Mesenteric fat pad (tissue), 1 donor: Measurements from ENCODE around the gene LRRC56. TPM values are rescaled to one million over a fixed set of nuclear protein-coding genes. Genes with fewer than 3 reads are reported as not detected.
"Not testable (repeated sequence)": the region's sequence is repeated elsewhere in the genome, so short reads cannot be mapped to it uniquely, and the experiment has no call there.

ENCODE experiments used
- DNase-seq: peaks from one replicate; pipeline ENCODE4 v3.0.0-alpha.2; 2020; ENCODE audit warnings: low spot score
- total RNA-seq: library from RNA; stranded (reverse); fragmentation: NEBNext Ultra II Directional; extraction: Animal tissue kit (Norgen Biotek cat#: 25700); gene quantifications from one replicate; pipeline ENCODE4 v1.2.1, GENCODE V29; 2021
- donor health status: DM: yes; HTN: yes; CAD: no.

Gene LRRC56
- total RNA-seq, 1 donor from 2014 or later: 0.71 TPM

- DNase-seq: no peak
These were observed 35.9 kb downstream of the LRRC56 start for GRCh38 chr11:573146-573759.

DNA sequence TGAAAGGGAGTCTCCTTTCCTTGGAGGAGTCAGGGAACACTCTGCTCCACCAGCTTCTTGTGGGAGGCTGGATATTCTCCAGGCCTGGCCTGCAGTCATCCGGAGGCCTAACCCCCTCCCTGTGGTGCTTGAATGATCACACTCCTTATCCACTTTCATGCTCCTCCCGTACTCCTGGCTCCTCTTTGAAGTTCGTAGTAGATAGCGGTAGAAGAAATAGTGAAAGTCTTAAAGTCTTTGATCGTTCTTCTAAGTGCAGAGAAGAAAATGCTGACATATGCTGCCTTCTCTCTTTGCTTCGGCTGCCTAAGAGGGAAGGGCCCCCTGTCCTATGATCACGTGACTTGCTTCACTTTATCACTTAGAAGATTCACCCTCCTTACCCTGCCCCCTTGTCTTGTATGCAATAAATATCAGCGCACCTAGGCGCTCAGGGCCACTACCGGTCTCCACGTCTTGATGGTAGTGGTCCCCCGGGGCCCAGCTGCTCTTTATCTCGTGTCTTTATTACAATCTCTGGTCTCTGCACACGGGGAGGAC is 36.8 kb downstream of the LRRC56 start:
- not testable (repeated sequence) for DNase-seq

GRCh38 chr11:574632-575312 is 37.4 kb downstream of the LRRC56 start:
- DNase-seq: no peak

GRCh38 chr11:575313-575995 is 38.1 kb downstream of the LRRC56 start:
- no peak for DNase-seq

- peak; percentile 98 for DNase-seq
These were observed 38.9 kb downstream of the LRRC56 start, which contains the start of gene PHRF1 for GRCh38 chr11:575996-576768. PHRF1 (plus strand) TSS chr11:576470; CDS start chr11:581513, 5,043 bp downstream.

DNA sequence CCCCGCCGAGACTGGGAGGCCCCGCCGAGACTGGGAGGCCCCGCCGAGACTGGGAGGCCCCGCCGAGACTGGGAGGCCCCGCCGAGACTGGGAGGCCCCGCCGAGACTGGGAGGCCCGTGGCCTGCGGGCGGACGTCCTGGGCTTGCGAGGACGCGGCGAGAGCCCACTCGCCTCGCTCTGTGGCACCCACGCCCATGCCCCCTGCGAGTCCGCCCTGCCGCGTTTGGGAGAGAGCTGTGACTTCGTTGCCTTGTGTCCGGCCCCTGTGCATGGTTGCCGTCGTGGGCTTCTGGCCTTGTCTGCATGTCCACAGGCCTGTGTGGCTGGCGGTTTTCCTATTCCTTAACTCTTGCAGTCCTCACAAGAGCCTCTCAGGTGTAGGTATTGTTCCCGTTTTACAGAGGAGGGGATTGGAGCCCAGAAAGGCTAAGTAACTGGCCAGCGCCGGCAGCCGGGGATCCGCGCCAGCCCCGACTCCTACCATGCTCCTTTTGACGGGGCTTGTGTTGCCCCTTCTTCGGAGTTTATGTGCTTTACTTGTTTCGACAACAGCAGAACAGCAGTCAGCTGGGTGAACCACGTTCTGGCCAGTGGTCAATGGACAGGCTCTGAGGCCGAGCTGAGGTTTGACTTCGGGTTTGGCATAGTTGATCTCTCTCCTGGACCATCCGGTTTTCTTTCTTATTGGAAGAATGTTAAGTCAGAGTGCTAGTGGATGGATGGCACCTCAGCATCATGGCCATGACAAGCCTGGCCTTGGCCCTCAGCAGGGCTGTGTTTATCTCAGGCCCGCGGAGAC is 39.7 kb downstream of the LRRC56 start:
- DNase-seq: no peak

GRCh38 chr11:577611-577894 is 40.2 kb downstream of the LRRC56 start:
- no peak for DNase-seq

GRCh38 chr11:578276-579035 is 41.1 kb downstream of the LRRC56 start:
- no peak for DNase-seq

DNA sequence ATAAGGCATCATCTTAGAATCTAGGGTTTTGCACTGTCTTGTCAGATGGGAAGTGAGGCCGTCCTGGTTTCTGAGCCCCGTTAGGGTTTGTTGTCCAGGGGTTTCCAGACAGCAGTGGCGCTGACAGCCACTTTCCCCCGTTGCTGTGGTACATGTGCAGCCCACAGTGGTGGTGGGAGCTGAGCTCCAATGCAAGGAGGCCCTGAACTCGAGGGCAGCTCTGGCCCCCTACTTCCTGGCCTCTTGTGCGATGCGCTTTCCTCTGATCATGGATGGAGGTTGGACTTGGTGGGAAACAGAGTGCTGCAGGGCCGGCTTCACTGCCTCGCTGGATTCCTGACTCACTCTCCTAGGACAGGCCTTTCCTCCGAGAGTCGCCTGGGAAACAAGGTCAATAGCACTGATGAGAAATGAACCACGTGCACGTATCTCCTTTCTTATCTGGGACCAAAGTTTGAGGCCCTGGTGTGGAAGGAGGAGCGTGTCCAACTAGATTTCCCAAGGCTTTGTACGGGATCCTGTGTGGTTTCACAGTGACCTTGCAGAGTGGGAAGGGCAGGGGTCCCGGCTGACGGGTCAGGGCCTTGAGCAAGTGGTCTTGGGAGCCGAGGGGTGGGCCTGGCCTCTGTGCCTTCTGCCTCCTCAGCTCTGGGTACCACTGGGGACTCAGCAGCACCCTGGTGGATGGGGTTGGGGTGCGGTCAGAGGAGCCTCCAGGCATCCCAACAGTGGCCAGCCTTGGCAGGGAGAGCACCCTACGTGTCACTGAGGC is 42.7 kb downstream of the LRRC56 start:
- no peak for DNase-seq

- no peak for DNase-seq
These were observed 44.0 kb downstream of the LRRC56 start for GRCh38 chr11:581342-581741.

DNA sequence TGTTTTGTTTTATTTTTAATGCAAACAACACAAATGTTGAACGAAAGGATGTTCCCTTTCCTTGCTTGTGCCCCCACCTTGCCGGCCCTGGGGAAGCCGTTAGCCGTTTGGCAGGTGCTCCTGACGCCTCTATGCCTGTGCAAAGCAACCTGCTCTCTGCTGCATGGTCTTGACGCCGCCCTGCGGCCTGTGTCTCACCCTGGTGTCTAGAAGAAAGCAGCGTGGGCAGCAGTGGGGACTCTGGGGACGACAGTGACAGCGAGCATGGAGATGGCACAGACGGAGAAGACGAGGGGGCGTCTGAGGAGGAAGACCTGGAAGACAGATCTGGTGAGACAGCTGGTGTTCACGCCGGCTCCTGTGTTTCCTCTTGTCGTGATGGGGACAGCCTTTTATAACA is 44.4 kb downstream of the LRRC56 start:
- DNase-seq: no peak

GRCh38 chr11:584287-584686 is 47.0 kb downstream of the LRRC56 start:
- no peak for DNase-seq

GRCh38 chr11:586376-587316 is 49.3 kb downstream of the LRRC56 start:
- no peak for DNase-seq

DNA sequence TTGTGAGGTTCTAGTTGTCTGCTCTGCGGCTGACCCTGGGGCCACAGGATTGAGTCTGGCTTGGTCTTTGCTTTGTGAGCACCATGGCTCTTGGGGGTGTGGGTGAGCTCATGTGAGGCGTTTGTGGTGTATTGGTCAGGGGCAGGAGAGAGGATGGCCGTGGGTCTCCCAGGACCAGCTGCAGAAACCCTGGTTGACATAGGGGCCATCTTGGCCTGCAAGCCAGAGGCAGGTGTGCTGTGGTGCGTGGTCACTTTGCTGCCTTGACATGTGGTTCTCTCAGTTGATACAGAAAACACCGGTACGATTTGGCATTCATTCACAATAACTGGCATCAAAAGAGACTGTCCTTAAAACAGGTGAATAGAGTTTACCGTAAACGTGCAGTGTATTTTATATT is 50.2 kb downstream of the LRRC56 start:
- DNase-seq: no peak

DNA sequence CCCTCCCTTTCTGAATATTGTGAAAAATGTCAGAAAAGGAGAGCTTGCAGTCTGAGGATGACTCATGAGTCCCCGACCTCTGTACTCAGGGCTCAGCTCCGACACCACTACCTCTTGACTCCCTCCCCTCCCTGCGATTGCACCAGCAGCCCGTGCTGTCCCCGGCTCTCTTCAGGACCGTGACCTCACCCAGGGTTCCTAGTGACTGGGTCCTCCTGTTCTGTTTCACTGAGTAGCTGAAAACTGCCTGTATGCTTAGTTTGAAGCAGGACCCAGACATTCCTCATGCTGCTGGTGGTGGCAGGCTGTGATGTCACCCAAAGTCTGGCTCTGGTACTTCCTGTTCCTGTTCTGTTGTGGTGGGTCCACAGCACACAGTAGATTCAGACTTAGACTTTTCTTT is 50.7 kb downstream of the LRRC56 start:
- no peak for DNase-seq

DNA sequence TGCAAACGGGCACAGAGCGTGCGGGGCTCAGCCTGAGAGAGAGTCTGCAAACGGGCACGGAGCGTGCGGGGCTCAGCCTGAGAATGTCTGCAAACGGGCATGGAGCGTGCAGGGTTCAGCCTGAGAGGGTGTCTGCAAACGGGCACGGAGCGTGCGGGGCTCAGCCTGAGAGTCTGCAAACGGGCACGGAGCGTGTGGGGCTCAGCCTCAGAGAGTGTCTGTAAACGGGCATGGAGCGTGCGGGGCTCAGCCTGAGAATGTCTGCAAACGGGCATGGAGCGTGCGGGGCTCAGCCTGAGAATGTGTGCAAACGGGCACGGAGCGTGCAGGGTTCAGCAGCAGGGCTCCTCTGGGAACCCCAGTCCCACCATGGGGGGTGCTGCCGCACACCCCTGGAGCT is 52.5 kb downstream of the LRRC56 start:
- no peak for DNase-seq

DNA sequence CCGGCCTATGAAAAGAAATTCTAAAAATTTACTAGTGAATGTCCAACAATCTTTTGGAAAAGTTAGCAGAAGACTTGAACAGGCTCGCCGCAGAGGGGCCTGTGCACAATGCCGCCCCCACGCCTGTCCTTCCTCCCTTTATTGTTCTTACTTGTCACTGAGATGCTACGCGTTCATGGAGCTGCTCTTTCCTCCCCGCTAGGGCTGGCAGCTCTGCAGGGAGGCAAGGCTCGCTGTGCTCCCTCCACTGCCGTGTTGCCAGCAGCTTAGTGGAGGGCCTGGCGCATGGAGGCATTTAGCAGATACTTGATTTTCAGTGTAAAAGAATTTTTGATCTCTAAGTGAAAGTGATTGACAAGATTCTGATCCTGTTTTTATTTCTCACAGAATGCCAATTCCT is 53.7 kb downstream of the LRRC56 start:
- DNase-seq: no peak

- no peak for DNase-seq
These were observed 55.2 kb downstream of the LRRC56 start for GRCh38 chr11:592501-592900.
